Ammon's horn (tissue), 1 donor: ENCODE measurements around the gene CLTCL1.
"Not testable (repeated sequence)": the region's sequence is repeated elsewhere in the genome, so short reads cannot be mapped to it uniquely, and the experiment has no call there.

Experiments
- DNase-seq: peaks from one replicate; pipeline ENCODE4 v3.0.0-alpha.2; 2016; ENCODE audit warnings: low spot score

Gene CLTCL1

GRCh38 chr22:19290400-19291217 is 910 bp downstream of the CLTCL1 start:
- no peak for DNase-seq

GRCh38 chr22:19289475-19290161 is 1.9 kb downstream of the CLTCL1 start:
- DNase-seq: no peak

GRCh38 chr22:19287889-19288288 is 3.6 kb downstream of the CLTCL1 start:
- DNase-seq: no peak

- DNase-seq: no peak
Measured at GRCh38 chr22:19287076-19287707, 4.3 kb downstream of the CLTCL1 start.

- no peak for DNase-seq
Measured at GRCh38 chr22:19285831-19286230, 5.7 kb downstream of the CLTCL1 start.

- DNase-seq: not testable (repeated sequence)
Measured at GRCh38 chr22:19279143-19279542, 12.4 kb downstream of the CLTCL1 start.

GRCh38 chr22:19277785-19278184 is 13.7 kb downstream of the CLTCL1 start:
- DNase-seq: no peak

- no peak for DNase-seq
Measured at GRCh38 chr22:19275919-19276600, 15.5 kb downstream of the CLTCL1 start.

GRCh38 chr22:19275513-19275912 is 16.0 kb downstream of the CLTCL1 start:
- DNase-seq: no peak

GRCh38 chr22:19275104-19275503 is 16.4 kb downstream of the CLTCL1 start:
- DNase-seq: no peak

GRCh38 chr22:19271856-19272535 is 19.5 kb downstream of the CLTCL1 start:
- no peak for DNase-seq

- DNase-seq: no peak
Measured at GRCh38 chr22:19271273-19271855, 20.2 kb downstream of the CLTCL1 start.

- DNase-seq: no peak
Measured at GRCh38 chr22:19270873-19271272, 20.6 kb downstream of the CLTCL1 start.

GRCh38 chr22:19266547-19267086 is 24.9 kb downstream of the CLTCL1 start:
- DNase-seq: no peak

- no peak for DNase-seq
Measured at GRCh38 chr22:19265779-19266178, 25.7 kb downstream of the CLTCL1 start.

GRCh38 chr22:19260804-19261203 is 30.7 kb downstream of the CLTCL1 start:
- DNase-seq: no peak

- no peak for DNase-seq
Measured at GRCh38 chr22:19260194-19260593, 31.3 kb downstream of the CLTCL1 start.

- DNase-seq: not testable (repeated sequence)
Measured at GRCh38 chr22:19258968-19259288, 32.6 kb downstream of the CLTCL1 start.

GRCh38 chr22:19258371-19258770 is 33.1 kb downstream of the CLTCL1 start:
- DNase-seq: no peak

GRCh38 chr22:19256362-19256761 is 35.2 kb downstream of the CLTCL1 start:
- not testable (repeated sequence) for DNase-seq

- DNase-seq: no peak
Measured at GRCh38 chr22:19253143-19253542, 38.4 kb downstream of the CLTCL1 start.
